ENCODE data around the gene PTPRD.
"Not testable (repeated sequence)": the region's sequence is repeated elsewhere in the genome, so short reads cannot be mapped to it uniquely, and the experiment has no call there.

Gene PTPRD

GRCh38 chr9:9426454-9426853 lies 1186.3 kb downstream of the PTPRD start:
- not testable (repeated sequence) for DNase-seq

GRCh38 chr9:9412241-9412640 lies 1200.6 kb downstream of the PTPRD start:
- no peak for DNase-seq

- no peak for DNase-seq
Observed at GRCh38 chr9:9410736-9411135, 1202.1 kb downstream of the PTPRD start.

- DNase-seq = no peak
Observed at GRCh38 chr9:9399982-9400381, 1212.8 kb downstream of the PTPRD start.

GRCh38 chr9:9396518-9396917 lies 1216.3 kb downstream of the PTPRD start:
- DNase-seq = no peak

GRCh38 chr9:9395539-9395938 lies 1217.3 kb downstream of the PTPRD start:
- no peak for DNase-seq

- DNase-seq = no peak
Observed at GRCh38 chr9:9392755-9393154, 1220.0 kb downstream of the PTPRD start.

- DNase-seq = no peak
Observed at GRCh38 chr9:9389904-9390303, 1222.9 kb downstream of the PTPRD start.

GRCh38 chr9:9387511-9388115 lies 1225.2 kb downstream of the PTPRD start:
- no peak for DNase-seq

- DNase-seq = no peak
Observed at GRCh38 chr9:9362332-9362731, 1250.5 kb downstream of the PTPRD start.

- no peak for DNase-seq
Observed at GRCh38 chr9:9352877-9353481, 1259.8 kb downstream of the PTPRD start.

GRCh38 chr9:9341203-9341602 lies 1271.6 kb downstream of the PTPRD start:
- DNase-seq = no peak

- DNase-seq = no peak
Observed at GRCh38 chr9:9337129-9337528, 1275.7 kb downstream of the PTPRD start.

- DNase-seq = no peak
Observed at GRCh38 chr9:9326749-9327148, 1286.1 kb downstream of the PTPRD start.

- no peak for DNase-seq
Observed at GRCh38 chr9:9319007-9319406, 1293.8 kb downstream of the PTPRD start.

- not testable (repeated sequence) for DNase-seq
Observed at GRCh38 chr9:9310743-9311142, 1302.1 kb downstream of the PTPRD start.

- no peak for DNase-seq
Observed at GRCh38 chr9:9305600-9305999, 1307.2 kb downstream of the PTPRD start.

- no peak for DNase-seq
Observed at GRCh38 chr9:9299134-9299533, 1313.7 kb downstream of the PTPRD start.

- no peak for DNase-seq
Observed at GRCh38 chr9:9286001-9286400, 1326.8 kb downstream of the PTPRD start.

- DNase-seq = no peak
Observed at GRCh38 chr9:9284201-9284600, 1328.6 kb downstream of the PTPRD start.

- DNase-seq = no peak
Observed at GRCh38 chr9:9283159-9283986, 1329.4 kb downstream of the PTPRD start.

- DNase-seq = no peak
Observed at GRCh38 chr9:9275601-9276000, 1337.2 kb downstream of the PTPRD start.

- no peak for DNase-seq
Observed at GRCh38 chr9:9257999-9258498, 1354.8 kb downstream of the PTPRD start.

GRCh38 chr9:9246726-9247125 lies 1366.1 kb downstream of the PTPRD start:
- no peak for DNase-seq

All from CD4-positive, alpha-beta T cell treated with Interferon alpha-2 for 1 hour (primary cell).